H9 (cell line): Measurements from ENCODE around the gene ACBD5. TPM values are rescaled to one million over a fixed set of nuclear protein-coding genes. Genes with fewer than 3 reads are reported as not detected.

Experiments used
- DNase-seq: peaks from one replicate; pipeline ENCODE4 v3.0.0-alpha.2; 2017
- H2AFZ ChIP-seq: one replicate; pipeline ENCODE4 v1.6.1; 2013; ENCODE audit warnings: mild to moderate bottlenecking, low read length, control low read depth, moderate library complexity
- H2AK5ac ChIP-seq: 2 replicates; pipeline ENCODE4 v1.6.1; 2013; ENCODE audit warnings: low read length, control low read depth, mixed read lengths; ENCODE audit not compliant: insufficient read length
- H2BK120ac ChIP-seq: one replicate; pipeline ENCODE4 v1.6.1; 2013; ENCODE audit warnings: low read depth, mild to moderate bottlenecking, low read length, control low read depth, inconsistent platforms; ENCODE audit not compliant: poor library complexity, severe bottlenecking
- H2BK12ac ChIP-seq: 2 replicates; pipeline ENCODE4 v1.6.1; 2013; ENCODE audit warnings: low read length, control low read depth, mixed read lengths, low read depth; ENCODE audit not compliant: insufficient read length
- H2BK15ac ChIP-seq: 2 replicates; pipeline ENCODE4 v1.6.1; 2013; ENCODE audit warnings: low read depth, low read length, control low read depth
- H2BK20ac ChIP-seq: one replicate; pipeline ENCODE4 v1.6.1; 2013; ENCODE audit warnings: low read depth, mild to moderate bottlenecking, low read length, control low read depth, inconsistent platforms; ENCODE audit not compliant: poor library complexity, severe bottlenecking
- H2BK5ac ChIP-seq: 2 replicates; pipeline ENCODE4 v1.6.1; 2013; ENCODE audit warnings: low read length, control low read depth, mixed read lengths; ENCODE audit not compliant: insufficient read length
- H3K14ac ChIP-seq: 2 replicates; pipeline ENCODE4 v1.6.1; 2013; ENCODE audit warnings: low read length, control low read depth; ENCODE audit not compliant: insufficient read depth
- H3K18ac ChIP-seq: 2 replicates; pipeline ENCODE4 v1.6.1; 2013; ENCODE audit warnings: low read depth, mild to moderate bottlenecking, mixed read lengths, low read length, control low read depth; ENCODE audit not compliant: insufficient read length
- H3K23ac ChIP-seq: 2 replicates; pipeline ENCODE4 v1.6.1; 2013; ENCODE audit warnings: low read length, control low read depth, mixed read lengths, low read depth; ENCODE audit not compliant: insufficient read length
- H3K23me2 ChIP-seq: 2 replicates; pipeline ENCODE4 v1.6.1; 2013; ENCODE audit warnings: low read depth, mild to moderate bottlenecking, mixed read lengths, low read length, control low read depth; ENCODE audit not compliant: insufficient read length, poor library complexity, severe bottlenecking
- H3K27ac ChIP-seq: 2 replicates; pipeline ENCODE4 v1.5.1; 2013; ENCODE audit warnings: low read length, control low read depth, mixed read lengths, low read depth; ENCODE audit not compliant: insufficient read length
- H3K27me3 ChIP-seq: 2 replicates; pipeline ENCODE4 v1.6.1; 2013; ENCODE audit warnings: low read length, control low read depth, inconsistent platforms; ENCODE audit not compliant: insufficient read depth
- H3K4ac ChIP-seq: 2 replicates; pipeline ENCODE4 v1.6.1; 2013; ENCODE audit warnings: low read depth, mild to moderate bottlenecking, control low read depth, inconsistent platforms, low read length, moderate library complexity
- H3K4me1 ChIP-seq: 2 replicates; pipeline ENCODE4 v1.6.1; 2013; ENCODE audit warnings: low read length, control low read depth, inconsistent platforms; ENCODE audit not compliant: insufficient read depth
- H3K4me2 ChIP-seq: 2 replicates; pipeline ENCODE4 v1.6.1; 2013; ENCODE audit warnings: low read length, control low read depth, mixed read lengths; ENCODE audit not compliant: insufficient read length, insufficient read depth
- H3K56ac ChIP-seq: 2 replicates; pipeline ENCODE4 v1.6.1; 2013; ENCODE audit warnings: low read depth, mild to moderate bottlenecking, mixed read lengths, low read length, control low read depth; ENCODE audit not compliant: insufficient read length
- H3K79me1 ChIP-seq: 2 replicates; pipeline ENCODE4 v1.6.1; 2013; ENCODE audit warnings: low read depth, mild to moderate bottlenecking, moderate library complexity, low read length, control low read depth, inconsistent platforms; ENCODE audit not compliant: insufficient read depth, poor library complexity, severe bottlenecking
- H3K79me2 ChIP-seq: 2 replicates; pipeline ENCODE4 v1.6.1; 2013; ENCODE audit warnings: low read length, control low read depth, inconsistent platforms; ENCODE audit not compliant: insufficient read depth
- H3K9ac ChIP-seq: 2 replicates; pipeline ENCODE4 v1.6.1; 2013; ENCODE audit warnings: low read length, control low read depth, mixed read lengths; ENCODE audit not compliant: insufficient read length; ENCODE audit errors: extremely low read depth
- H3K9me3 ChIP-seq: one replicate; pipeline ENCODE4 v1.6.1; 2013; ENCODE audit warnings: low read depth, low read length, inconsistent platforms; ENCODE audit not compliant: control insufficient read depth
- H3T11ph ChIP-seq: one replicate; pipeline ENCODE4 v1.6.1; 2013; ENCODE audit warnings: mild to moderate bottlenecking, low read length, control low read depth, inconsistent platforms
- H4K20me1 ChIP-seq: one replicate; pipeline ENCODE4 v1.6.1; 2013; ENCODE audit not compliant: control insufficient read depth, insufficient read length, insufficient read depth
- H4K5ac ChIP-seq: 2 replicates; pipeline ENCODE4 v1.6.1; 2013; ENCODE audit warnings: low read depth, mild to moderate bottlenecking, mixed read lengths, low read length, control low read depth; ENCODE audit not compliant: insufficient read length
- H4K8ac ChIP-seq: replicated peaks from 2 replicates; pipeline ENCODE4 v1.6.1; 2013; ENCODE audit warnings: low read length, control low read depth, mixed read lengths, low read depth; ENCODE audit not compliant: insufficient read length
- H4K91ac ChIP-seq: 2 replicates; pipeline ENCODE4 v1.6.1; 2013; ENCODE audit warnings: low read depth, mild to moderate bottlenecking, moderate library complexity, mixed read lengths, low read length, control low read depth; ENCODE audit not compliant: insufficient read length
- H3K27ac Mint-ChIP-seq, 3 experiments: 2 replicates in 2 of 3; 3 replicates in 1 of 3; pipeline ENCODE4 v1.8.0; 2020 to 2021; ENCODE audit warnings: mixed read lengths in 3 of 3, mild to moderate bottlenecking in 1 of 3, moderate library complexity in 1 of 3
- H3K27me3 Mint-ChIP-seq: 2 replicates; pipeline ENCODE4 v1.8.0; 2021; ENCODE audit warnings: low read depth, mild to moderate bottlenecking, moderate library complexity, mixed read lengths
- H3K36me3 Mint-ChIP-seq, 3 experiments: 2 replicates in 2 of 3; 3 replicates in 1 of 3; pipeline ENCODE4 v1.8.0; 2020 to 2021; ENCODE audit warnings: low read depth in 3 of 3, mixed read lengths in 3 of 3; ENCODE audit not compliant: insufficient read depth in 1 of 3
- H3K4me1 Mint-ChIP-seq, 2 experiments: 2 replicates each; pipeline ENCODE4 v1.8.0; 2020; ENCODE audit warnings: mixed read lengths in 2 of 2
- H3K4me3 Mint-ChIP-seq, 2 experiments: 2 replicates in 1 of 2; 3 replicates in 1 of 2; pipeline ENCODE4 v1.8.0; 2020 to 2021; ENCODE audit warnings: mild to moderate bottlenecking in 2 of 2, mixed read lengths in 2 of 2, moderate library complexity in 1 of 2
- H3K9me3 Mint-ChIP-seq, 2 experiments: 2 replicates in 1 of 2; 3 replicates in 1 of 2; pipeline ENCODE4 v1.8.0; 2020; ENCODE audit warnings: mild to moderate bottlenecking in 2 of 2, mixed read lengths in 2 of 2, moderate library complexity in 1 of 2
- CTCF ChIP-seq: fragments of 200-600 bp; sonication (generic); conservative IDR thresholded peaks from 3 replicates; pipeline ENCODE4 v1.8.0; 2021; ENCODE audit warnings: antibody characterized with exemption, mild to moderate bottlenecking
- WGBS: extraction: QIAGEN DNeasy Blood & Tissue Kit; methylation state at CpG from one replicate; pipeline ENCODE4 v1.1.7; 2013; ENCODE audit warnings: missing lambda C conversion rate, low lambda C conversion rate, mixed read lengths; ENCODE audit not compliant: insufficient read length; ENCODE audit errors: extremely low coverage; 5-methylcytosine and 5-hydroxymethylcytosine counted together
- total RNA-seq: library from RNA; stranded (reverse); gene quantifications from 2 replicates; pipeline ENCODE4 v1.2.1, GENCODE V29; 2021

The ACBD5 gene
- total RNA-seq, 1 experiment from 2014 or later = 14.2 TPM

GRCh38 chr10:27285093-27285492, 44.5 kb upstream of the ACBD5 start:
- Histone ChIP-seq H3T11ph (no peak overlapping the region), H2BK15ac (no peak overlapping the region), H4K8ac (no peak overlapping the region), H2BK20ac (no peak overlapping the region), H3K56ac (no peak overlapping the region), H3K9me3 (no peaks in the 10 kb centered on the region), H2AFZ (no peak overlapping the region), H2BK120ac (no peak overlapping the region), H4K5ac (no peak overlapping the region), H2BK5ac (no peak overlapping the region), H2AK5ac (no peak overlapping the region), H3K4ac (no peak overlapping the region), H3K79me2 (no peaks in the 10 kb centered on the region), H4K20me1 (no peaks in the 10 kb centered on the region), H3K79me1 (no peaks in the 10 kb centered on the region), H3K4me1 (no peaks in the 10 kb centered on the region), H2BK12ac (no peak overlapping the region), H3K27ac (no peak overlapping the region), H3K18ac (no peak overlapping the region), H3K23me2 (no peaks in the 10 kb centered on the region), H3K14ac (no peak overlapping the region), H3K23ac (no peak overlapping the region), H3K9ac (no peak overlapping the region), H4K91ac (no peak overlapping the region), H3K4me2 (no peak overlapping the region), H3K27me3 (no peaks in the 10 kb centered on the region)
- peak; percentile 57; the same call in 2 of the 3 replicates for TF ChIP-seq CTCF
- WGBS = no CpG with 5 or more reads among the region's 3 CpGs
- Mint-ChIP-seq H3K4me1 (peaks cover 3 to 6% of the 10 kb centered on the region in 2 experiments; a peak in 2 of 4 replicates), H3K9me3 (no peaks in the 10 kb centered on the region), H3K27ac (no peak overlapping the region), H3K36me3 (no peaks in the 10 kb centered on the region), H3K4me3 (no peak overlapping the region), H3K27me3 (no peaks in the 10 kb centered on the region)
- peak; percentile 29 for DNase-seq
